Spleen (tissue), 11 donors: ENCODE results near the gene NOS1AP. TPM values are rescaled to one million over a fixed set of nuclear protein-coding genes. Genes with fewer than 3 reads are reported as not detected.
"Not testable (repeated sequence)": the region's sequence is repeated elsewhere in the genome, so short reads cannot be mapped to it uniquely, and the experiment has no call there.

ENCODE experiments used
- DNase-seq: peaks from one replicate; pipeline ENCODE4 v3.0.0-alpha.2; 2020
- H3K27ac ChIP-seq, 8 donors: fragments of 200-600 bp; sonication (generic) in 7 of 8; 1 replicate in 4 of 8; 2 replicates in 4 of 8; pipeline versions ENCODE4 v1.5.0 to v1.8.0; 2016 to 2021; ENCODE audit warnings: inconsistent platforms in 4 of 8, mild to moderate bottlenecking in 4 of 8, moderate library complexity in 1 of 8
- H3K27me3 ChIP-seq, 7 donors: fragments of 200-600 bp; sonication (generic) in 6 of 7; replicated peaks in 1 of 7; 1 replicate in 4 of 7; 2 replicates in 3 of 7; pipeline versions ENCODE4 v1.5.0 to v1.8.0; 2016 to 2021; ENCODE audit warnings: inconsistent platforms in 3 of 7, mild to moderate bottlenecking in 1 of 7
- H3K36me3 ChIP-seq, 6 donors: fragments of 200-600 bp; sonication (generic) in 5 of 6; 1 replicate in 4 of 6; 2 replicates in 2 of 6; pipeline versions ENCODE4 v1.5.0 to v1.8.0; 2016 to 2021; ENCODE audit warnings: inconsistent platforms in 2 of 6
- H3K4me1 ChIP-seq, 6 donors: fragments of 200-600 bp; sonication (generic) in 5 of 6; 1 replicate in 3 of 6; 2 replicates in 3 of 6; pipeline versions ENCODE4 v1.5.0 to v1.8.0; 2016 to 2021; ENCODE audit warnings: inconsistent platforms in 3 of 6
- H3K4me3 ChIP-seq, 8 donors: fragments of 200-600 bp; sonication (generic) in 7 of 8; 1 replicate in 4 of 8; 2 replicates in 4 of 8; pipeline versions ENCODE4 v1.5.0 to v1.8.0; 2016 to 2021; ENCODE audit warnings: inconsistent platforms in 4 of 8, mild to moderate bottlenecking in 4 of 8, moderate library complexity in 2 of 8
- H3K9me3 ChIP-seq, 8 donors: fragments of 200-600 bp; sonication (generic) in 7 of 8; 1 replicate in 4 of 8; 2 replicates in 4 of 8; pipeline versions ENCODE4 v1.5.0 to v1.8.0; 2016 to 2021; ENCODE audit warnings: inconsistent platforms in 4 of 8
- CTCF ChIP-seq, 11 experiments: fragments of 200-600 bp in 7 of 11; fragments of 450-650 bp in 4 of 11; sonication (generic) in 4 of 11; IDR thresholded peaks in 8 of 11; conservative IDR thresholded peaks in 3 of 11; 1 replicate in 7 of 11; 2 replicates in 4 of 11; pipeline versions ENCODE4 v1.4.0 to v1.8.0; 2016 to 2021; ENCODE audit warnings: antibody characterized with exemption in 11 of 11, inconsistent platforms in 4 of 11, mild to moderate bottlenecking in 1 of 11
- POLR2A ChIP-seq, 3 donors: fragments of 450-650 bp; IDR thresholded peaks; one replicate each; pipeline ENCODE4 v1.5.1; 2017; ENCODE audit warnings: antibody characterized with exemption in 3 of 3, mild to moderate bottlenecking in 1 of 3
- POLR2AphosphoS5 ChIP-seq, 3 donors: sonication (generic); formaldehyde crosslinking; IDR thresholded peaks; one replicate each; pipeline ENCODE4 v1.5.1; 2017; ENCODE audit warnings: antibody characterized with exemption in 3 of 3
- WGBS, 5 donors: extraction: QIAGEN DNeasy Blood & Tissue Kit in 3 of 5; methylation state at CpG; one replicate each; pipeline versions ENCODE4 v1.1.5 to v1.1.7; 2013 to 2018; 5-methylcytosine and 5-hydroxymethylcytosine counted together
- intact Hi-C: fragments of 100-400 bp; cut with DNase I; formaldehyde crosslinking; loops from one replicate; pipeline ENCODE4 v1.15.0; 2023; ENCODE audit warnings: low total_unique reads
- polyA plus RNA-seq, 3 donors: library from polyadenylated mRNA; stranded (reverse); fragments of 200-250 nt; gene quantifications; one replicate each; pipeline ENCODE4 v1.2.1, GENCODE V29; 2013
- total RNA-seq, 7 donors: library from RNA; depleted of rRNA in 3 of 7; stranded (reverse); fragments of >200 nt in 3 of 7; fragmentation: NEBNext Ultra II Directional in 4 of 7; extraction: Animal tissue kit (Norgen Biotek cat#: 25700) in 4 of 7; gene quantifications; one replicate each; pipeline versions ENCODE4 v1.1.0 to v1.2.1, GENCODE V29; 2016 to 2021
- donor health status: healthy with polysubstance abuse.
- donor health status: DM: no; HTN: no; CAD: no; lungs with moderate emphysema.
- donor health status: DM: no; HTN: no; CAD: no.
- donor health status: Bipolar disorder and iron deficiency.
- donor health status: healthy.
- donor health status: DM: no; HTN: no; CAD: no.
- donor health status: DM: yes; HTN: yes; CAD: no.

Gene NOS1AP
- total and polyA plus RNA-seq, 10 donors: 0.16 to 1.7 (median 0.60) TPM; not detected in 2

- Histone ChIP-seq H3K36me3 (no peaks in the 10 kb centered on the region), H3K9me3 (no peaks in the 10 kb centered on the region), H3K4me3 (no peak overlapping the region), H3K27ac (no peak overlapping the region), H3K4me1 (no peaks in the 10 kb centered on the region), H3K27me3 (peaks cover 0 to 23% (median 0%) of the 10 kb centered on the region in 7 donors)
- 68 to 81% (median 72%) methylated on average over 5 of the region's 5 CpGs for WGBS, 5 donors
- intact Hi-C loops: no loop called here
- no peak for DNase-seq
- TF ChIP-seq CTCF (IDR thresholded peaks at IDR 0.05 in 8 of 11, conservative IDR thresholded peaks at IDR 0.05 in 3 of 11): no peak
Observed at GRCh38 chr1:162168261-162168660, 98.8 kb downstream of the NOS1AP start.

DNA sequence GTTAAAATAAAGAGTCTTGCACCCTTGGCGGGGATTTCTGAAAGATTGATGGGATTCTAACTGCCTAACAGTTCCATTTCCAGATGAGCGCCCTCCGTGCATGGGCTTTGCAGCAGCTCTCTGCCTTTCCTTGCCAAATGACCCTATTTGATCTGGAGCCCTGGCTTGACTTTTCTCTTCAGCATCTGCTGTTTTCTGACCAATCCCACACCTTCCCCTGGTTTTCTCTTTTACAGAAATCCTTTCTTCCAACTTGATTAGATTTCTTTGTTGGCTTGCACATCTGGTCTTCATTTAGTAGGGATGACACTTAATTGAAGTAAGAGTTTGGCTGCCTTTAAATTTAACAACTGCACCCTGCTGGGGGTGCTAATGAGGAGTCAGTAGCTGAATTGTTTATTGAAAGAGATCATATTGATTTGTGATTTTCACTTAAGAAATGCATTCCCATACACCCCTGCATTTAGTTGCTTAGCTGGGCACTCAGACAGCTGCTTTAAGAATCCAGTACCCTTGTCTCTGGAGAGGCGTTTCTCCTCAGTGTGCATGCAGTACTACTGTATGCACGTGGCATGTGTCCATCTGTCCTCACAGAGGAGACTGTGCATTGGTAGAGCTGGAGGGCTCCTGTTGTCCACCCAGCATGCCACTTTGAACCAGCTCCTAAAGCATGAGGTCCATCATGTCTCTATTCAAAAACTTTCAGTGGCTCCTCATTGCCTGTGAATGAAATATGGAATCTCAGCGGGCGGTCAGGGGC is 99.7 kb downstream of the NOS1AP start:
- 82 to 89% (median 86%) methylated on average over 7 of the region's 7 CpGs for WGBS, 5 donors
- H3K4me3 ChIP-seq: no peak overlapping the region
- peaks cover 0 to 23% (median 0%) of the 10 kb centered on the region in 7 donors for H3K27me3 ChIP-seq
- intact Hi-C loops: no loop called here
- H3K9me3 ChIP-seq: no peaks in the 10 kb centered on the region
- no peak for DNase-seq
- TF ChIP-seq POLR2A (IDR thresholded peaks at IDR 0.05): no peak
- TF ChIP-seq POLR2AphosphoS5 (IDR thresholded peaks at IDR 0.05): no peak
- no peak for TF ChIP-seq CTCF (IDR thresholded peaks at IDR 0.05 in 8 of 11, conservative IDR thresholded peaks at IDR 0.05 in 3 of 11)
- no peaks in the 10 kb centered on the region for H3K36me3 ChIP-seq
- no peaks in the 10 kb centered on the region for H3K4me1 ChIP-seq
- H3K27ac ChIP-seq: no peak overlapping the region

- TF ChIP-seq CTCF (IDR thresholded peaks at IDR 0.05 in 8 of 11, conservative IDR thresholded peaks at IDR 0.05 in 3 of 11) (no peak), POLR2A (IDR thresholded peaks at IDR 0.05) (no peak), POLR2AphosphoS5 (IDR thresholded peaks at IDR 0.05) (no peak)
- WGBS, 5 donors: 57 to 65% (median 62%) methylated on average over 3 of the region's 3 CpGs
- H3K4me3 ChIP-seq: no peak overlapping the region
- intact Hi-C loops: no loop called here
- no peaks in the 10 kb centered on the region for H3K36me3 ChIP-seq
- no peak for DNase-seq
- H3K27ac ChIP-seq: no peak overlapping the region
- H3K27me3 ChIP-seq: peaks cover 0 to 8% (median 0%) of the 10 kb centered on the region in 7 donors
- no peaks in the 10 kb centered on the region for H3K4me1 ChIP-seq
- H3K9me3 ChIP-seq: no peaks in the 10 kb centered on the region
Observed at GRCh38 chr1:162171111-162171510, 101.6 kb downstream of the NOS1AP start.

DNA sequence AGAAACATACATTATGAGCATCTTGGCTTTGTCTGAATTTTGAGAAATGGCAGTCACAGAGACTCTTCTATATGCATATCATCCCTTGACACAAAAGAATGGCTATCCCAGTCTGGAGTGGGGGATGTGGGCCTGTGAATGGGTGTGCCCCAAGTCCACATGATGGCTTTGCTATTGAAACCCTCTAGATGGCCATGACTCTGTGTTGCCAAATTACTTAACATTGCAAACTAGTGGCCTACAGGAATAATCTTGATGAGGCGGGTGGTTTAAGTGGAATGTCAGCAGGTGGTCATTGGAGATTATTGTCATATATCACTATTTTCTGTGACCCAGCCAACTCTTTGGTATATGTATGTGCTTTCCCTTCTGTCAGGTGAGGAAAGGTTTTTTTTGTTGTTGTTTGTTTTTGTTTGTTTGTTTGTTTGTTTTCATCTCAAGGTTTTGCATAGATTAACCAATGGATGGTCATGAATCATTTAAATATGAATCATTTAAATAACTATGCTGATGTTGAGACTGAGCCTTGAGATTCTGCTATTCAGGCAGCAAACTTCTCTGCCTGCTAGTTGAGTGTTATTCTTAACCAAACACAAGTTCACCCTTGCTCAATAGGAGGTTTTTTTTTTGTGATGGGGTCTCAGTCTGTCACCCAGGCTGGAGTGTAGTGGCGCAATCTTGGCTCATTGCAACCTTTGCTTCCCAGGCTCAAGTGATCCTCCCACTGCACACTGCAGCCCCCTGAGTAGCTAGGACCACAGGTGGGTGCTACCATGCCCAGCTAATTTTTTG is 103.0 kb downstream of the NOS1AP start:
- Histone ChIP-seq H3K27me3 (peaks cover 0 to under 1% (median 0%) of the 10 kb centered on the region in 7 donors), H3K9me3 (no peaks in the 10 kb centered on the region), H3K4me3 (no peak overlapping the region), H3K4me1 (no peaks in the 10 kb centered on the region), H3K36me3 (no peaks in the 10 kb centered on the region), H3K27ac (no peak overlapping the region)
- intact Hi-C loops: no loop called here
- no peak for DNase-seq
- 89 to 96% (median 95%) methylated on average over 2 of the region's 2 CpGs for WGBS, 5 donors
- TF ChIP-seq POLR2AphosphoS5 (IDR thresholded peaks at IDR 0.05) (no peak), POLR2A (IDR thresholded peaks at IDR 0.05) (no peak), CTCF (IDR thresholded peaks at IDR 0.05 in 8 of 11, conservative IDR thresholded peaks at IDR 0.05 in 3 of 11) (no peak)

- H3K27ac ChIP-seq, H3K4me3 ChIP-seq, DNase-seq, H3K27me3 ChIP-seq, H3K9me3 ChIP-seq, H3K4me1 ChIP-seq, H3K36me3 ChIP-seq, intact Hi-C loops: not testable (repeated sequence)
- WGBS, 5 donors: 90 to 97% (median 94%) methylated on average over 1 of the region's 1 CpG
Observed at GRCh38 chr1:162173607-162174006, 104.1 kb downstream of the NOS1AP start.

DNA sequence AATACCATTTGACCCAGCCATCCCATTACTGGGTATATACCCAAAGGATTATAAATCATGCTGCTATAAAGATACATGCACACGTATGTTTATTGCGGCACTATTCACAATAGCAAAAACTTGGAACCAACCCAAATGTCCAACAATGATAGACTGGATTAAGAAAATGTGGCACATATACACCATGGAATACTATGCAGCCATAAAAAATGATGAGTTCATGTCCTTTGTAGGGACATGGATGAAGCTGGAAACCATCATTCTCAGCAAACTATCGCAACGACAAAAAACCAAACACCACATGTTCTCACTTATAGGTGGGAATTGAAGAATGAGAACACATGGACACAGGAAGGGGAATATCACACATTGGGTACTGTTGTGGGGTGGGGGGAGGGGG is 104.5 kb downstream of the NOS1AP start:
- intact Hi-C loops, H3K36me3 ChIP-seq, H3K9me3 ChIP-seq, H3K27ac ChIP-seq, H3K4me1 ChIP-seq, DNase-seq, H3K27me3 ChIP-seq, H3K4me3 ChIP-seq: not testable (repeated sequence)
- 93 to 100% (median 100%) methylated on average over 2 of the region's 4 CpGs for WGBS, 5 donors
